ENCODE measurements around the gene LRRC27. TPM values are rescaled to one million over a fixed set of nuclear protein-coding genes. Genes with fewer than 3 reads are reported as not detected.

Gene LRRC27
- polyA plus RNA-seq, 2 of the 4 experiments (the other 2 are of a cell fraction) = 6.5 to 6.9 TPM

DNA sequence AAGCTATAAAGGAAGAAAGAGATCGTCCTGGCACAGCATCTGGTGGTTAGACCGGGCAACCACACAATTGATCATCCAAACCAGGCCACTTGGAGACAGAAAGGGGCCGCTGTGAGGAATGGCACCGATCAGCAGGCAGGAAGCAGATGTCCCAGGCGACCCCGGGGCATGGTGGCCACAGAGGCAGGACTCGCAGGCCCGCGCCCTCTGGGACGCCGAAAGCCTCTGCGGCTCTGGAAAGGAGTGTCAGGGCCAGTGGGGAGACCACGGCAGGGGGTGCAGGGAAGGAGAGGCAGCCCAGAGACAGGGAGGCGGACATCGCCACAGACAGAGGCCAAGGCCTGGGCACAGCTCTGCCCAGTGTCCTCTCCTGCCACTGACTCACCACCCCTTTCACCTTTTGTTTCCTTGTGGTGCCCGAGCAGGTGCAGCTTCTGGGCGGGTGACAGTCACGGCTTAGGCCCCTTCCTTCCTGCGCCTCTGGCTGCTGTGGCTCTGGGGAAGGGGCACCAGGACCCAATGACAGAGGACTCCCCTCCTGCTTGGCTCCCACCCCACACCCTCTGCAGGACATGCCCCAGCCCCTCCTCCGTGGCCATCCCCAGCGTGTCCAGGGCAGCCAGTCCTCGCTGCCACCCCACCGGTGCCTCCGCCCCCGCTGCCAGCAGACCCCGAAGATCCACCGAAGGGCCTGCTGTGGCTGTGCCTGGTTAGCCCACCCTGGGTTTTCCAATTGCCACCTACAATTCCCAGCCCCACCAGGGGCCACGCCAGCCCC is 35.1 kb upstream of the LRRC27 start:
- ChIA-PET POLR2A (no interaction called here), CTCF (interaction anchor here (1.1 to 1.3 kb wide), 2 partner anchors 73 to 154 kb away, joined by 3 to 4 read pairs; no protein-coding TSS in a partner anchor)
- no peak for DNase-seq (ENCODE audit: low read depth in 1 of 2, low spot score in 1 of 2)
- TF ChIP-seq, protein P1, sequence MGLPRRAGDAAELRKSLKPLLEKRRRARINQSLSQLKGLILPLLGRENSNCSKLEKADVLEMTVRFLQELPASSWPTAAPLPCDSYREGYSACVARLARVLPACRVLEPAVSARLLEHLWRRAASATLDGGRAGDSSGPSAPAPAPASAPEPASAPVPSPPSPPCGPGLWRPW (IDR thresholded peaks at IDR 0.05) = no peak
- TF ChIP-seq, protein P2, sequence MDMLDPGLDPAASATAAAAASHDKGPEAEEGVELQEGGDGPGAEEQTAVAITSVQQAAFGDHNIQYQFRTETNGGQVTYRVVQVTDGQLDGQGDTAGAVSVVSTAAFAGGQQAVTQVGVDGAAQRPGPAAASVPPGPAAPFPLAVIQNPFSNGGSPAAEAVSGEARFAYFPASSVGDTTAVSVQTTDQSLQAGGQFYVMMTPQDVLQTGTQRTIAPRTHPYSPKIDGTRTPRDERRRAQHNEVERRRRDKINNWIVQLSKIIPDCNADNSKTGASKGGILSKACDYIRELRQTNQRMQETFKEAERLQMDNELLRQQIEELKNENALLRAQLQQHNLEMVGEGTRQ (IDR thresholded peaks at IDR 0.05) = no peak
- TF ChIP-seq ESRRA (IDR thresholded peaks at IDR 0.05; ENCODE audit: borderline replicate concordance, low read length) (no peak), HOXB5 (CRISPR knock-in tag; IDR thresholded peaks at IDR 0.05) (no peak)
- TF ChIP-seq, protein P3, sequence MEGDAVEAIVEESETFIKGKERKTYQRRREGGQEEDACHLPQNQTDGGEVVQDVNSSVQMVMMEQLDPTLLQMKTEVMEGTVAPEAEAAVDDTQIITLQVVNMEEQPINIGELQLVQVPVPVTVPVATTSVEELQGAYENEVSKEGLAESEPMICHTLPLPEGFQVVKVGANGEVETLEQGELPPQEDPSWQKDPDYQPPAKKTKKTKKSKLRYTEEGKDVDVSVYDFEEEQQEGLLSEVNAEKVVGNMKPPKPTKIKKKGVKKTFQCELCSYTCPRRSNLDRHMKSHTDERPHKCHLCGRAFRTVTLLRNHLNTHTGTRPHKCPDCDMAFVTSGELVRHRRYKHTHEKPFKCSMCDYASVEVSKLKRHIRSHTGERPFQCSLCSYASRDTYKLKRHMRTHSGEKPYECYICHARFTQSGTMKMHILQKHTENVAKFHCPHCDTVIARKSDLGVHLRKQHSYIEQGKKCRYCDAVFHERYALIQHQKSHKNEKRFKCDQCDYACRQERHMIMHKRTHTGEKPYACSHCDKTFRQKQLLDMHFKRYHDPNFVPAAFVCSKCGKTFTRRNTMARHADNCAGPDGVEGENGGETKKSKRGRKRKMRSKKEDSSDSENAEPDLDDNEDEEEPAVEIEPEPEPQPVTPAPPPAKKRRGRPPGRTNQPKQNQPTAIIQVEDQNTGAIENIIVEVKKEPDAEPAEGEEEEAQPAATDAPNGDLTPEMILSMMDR (IDR thresholded peaks at IDR 0.05) = no peak
- Histone ChIP-seq H3K27ac (no peak overlapping the region), H3K4me3 (no peak overlapping the region), H3K4me2 (no peak overlapping the region), H3K9me3 (no peaks in the 10 kb centered on the region), H3K4me1 (no peaks in the 10 kb centered on the region)
- FAIRE-seq = no peak
- no peak for ATAC-seq
- WGBS (ENCODE audit: missing lambda C conversion rate) = 87% methylated on average over 27 of the region's 28 CpGs

DNA sequence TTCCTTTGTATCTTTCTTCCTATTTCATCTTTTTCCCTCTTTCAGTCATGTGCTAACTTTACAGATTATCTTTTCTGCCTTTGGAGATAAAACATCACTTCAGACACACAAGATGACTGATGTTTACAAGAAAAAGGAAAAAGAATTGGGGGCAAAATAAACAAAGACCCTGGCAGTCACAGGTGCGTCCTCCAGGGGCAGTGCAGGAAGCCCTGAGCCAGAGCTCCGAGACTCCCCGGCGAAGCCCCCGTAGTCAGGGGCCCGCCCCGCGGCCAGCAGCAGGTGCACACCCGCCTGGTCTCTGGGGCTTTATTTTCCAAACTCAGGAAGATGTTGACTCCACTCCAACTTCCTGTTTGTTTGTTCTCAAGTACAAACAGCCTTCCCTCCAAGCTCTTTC is 34.5 kb upstream of the LRRC27 start:
- H3K9me3 ChIP-seq = no peaks in the 10 kb centered on the region
- no peak for DNase-seq (ENCODE audit: low read depth in 1 of 2, low spot score in 1 of 2)
- no peak overlapping the region for H3K4me3 ChIP-seq
- ChIA-PET POLR2A (no interaction called here), CTCF (interaction anchor here (1.3 to 2.4 kb wide), 2 partner anchors 56 to 155 kb away, joined by 4 to 9 read pairs; no protein-coding TSS in a partner anchor)
- no peak for TF ChIP-seq ESRRA (IDR thresholded peaks at IDR 0.05; ENCODE audit: borderline replicate concordance, low read length)
- TF ChIP-seq, protein P2 (IDR thresholded peaks at IDR 0.05) = no peak
- no peaks in the 10 kb centered on the region for H3K4me1 ChIP-seq
- no peak overlapping the region for H3K27ac ChIP-seq
- WGBS (ENCODE audit: missing lambda C conversion rate) = 88% methylated on average over 9 of the region's 9 CpGs
- no peak overlapping the region for H3K4me2 ChIP-seq
- ATAC-seq = no peak
- no peak for FAIRE-seq

DNA sequence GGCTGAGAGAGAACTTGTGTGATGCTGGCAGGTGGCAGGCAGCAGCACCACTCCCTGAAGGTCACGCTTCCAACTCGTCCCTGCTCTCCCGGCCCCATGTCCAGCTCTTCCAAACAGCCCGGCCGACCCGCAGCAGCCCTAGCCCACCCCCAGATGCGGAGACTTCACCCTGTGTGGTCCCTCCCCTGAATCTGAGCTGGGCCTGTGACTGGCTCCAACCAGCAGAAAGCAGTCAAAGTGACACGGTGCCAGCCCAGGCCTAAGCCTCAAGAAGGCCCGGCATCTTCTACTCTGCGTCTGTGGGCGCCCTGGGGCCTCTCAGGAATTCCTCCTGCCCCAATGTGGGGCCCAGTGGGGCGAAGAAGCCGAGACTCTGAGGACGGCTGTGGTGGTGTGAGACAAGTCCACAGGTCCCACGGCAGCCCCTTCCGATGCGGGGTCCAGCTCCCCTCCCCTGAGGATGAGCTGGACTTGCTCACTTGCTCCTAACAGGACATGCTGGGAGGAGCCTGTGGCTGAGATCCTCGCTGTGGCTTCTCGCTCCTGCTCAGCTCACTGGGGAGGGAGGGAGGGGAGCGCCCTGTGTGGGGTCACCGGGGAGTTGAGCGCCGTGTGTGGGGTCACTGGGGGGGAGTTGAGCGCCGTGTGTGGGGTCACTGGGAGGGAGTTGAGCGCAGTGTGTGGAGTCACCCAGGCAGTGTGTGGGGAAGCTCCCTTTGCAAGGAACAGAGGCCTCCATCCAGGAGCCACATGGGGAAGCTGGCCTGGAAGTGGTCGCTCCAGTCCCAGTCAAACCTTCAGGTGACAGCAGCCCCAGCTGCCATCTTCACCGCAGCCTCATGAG is 33.7 kb upstream of the LRRC27 start:
- Histone ChIP-seq H3K4me1 (no peaks in the 10 kb centered on the region), H3K9me3 (no peaks in the 10 kb centered on the region), H3K4me3 (no peak overlapping the region), H3K4me2 (no peak overlapping the region), H3K27ac (no peak overlapping the region)
- ATAC-seq (peak in 1 of 2 experiments; percentile 28; a peak in 2 of 6 replicates), FAIRE-seq (no peak), DNase-seq (ENCODE audit: low read depth in 1 of 2, low spot score in 1 of 2) (no peak)
- CTCF ChIA-PET = interaction anchor here (0.6 to 2.4 kb wide), 7 partner anchors 22 to 155 kb away, joined by 3 to 9 read pairs (median 4); no protein-coding TSS in a partner anchor
- POLR2A ChIA-PET = no interaction called here
- TF ChIP-seq, protein P4, sequence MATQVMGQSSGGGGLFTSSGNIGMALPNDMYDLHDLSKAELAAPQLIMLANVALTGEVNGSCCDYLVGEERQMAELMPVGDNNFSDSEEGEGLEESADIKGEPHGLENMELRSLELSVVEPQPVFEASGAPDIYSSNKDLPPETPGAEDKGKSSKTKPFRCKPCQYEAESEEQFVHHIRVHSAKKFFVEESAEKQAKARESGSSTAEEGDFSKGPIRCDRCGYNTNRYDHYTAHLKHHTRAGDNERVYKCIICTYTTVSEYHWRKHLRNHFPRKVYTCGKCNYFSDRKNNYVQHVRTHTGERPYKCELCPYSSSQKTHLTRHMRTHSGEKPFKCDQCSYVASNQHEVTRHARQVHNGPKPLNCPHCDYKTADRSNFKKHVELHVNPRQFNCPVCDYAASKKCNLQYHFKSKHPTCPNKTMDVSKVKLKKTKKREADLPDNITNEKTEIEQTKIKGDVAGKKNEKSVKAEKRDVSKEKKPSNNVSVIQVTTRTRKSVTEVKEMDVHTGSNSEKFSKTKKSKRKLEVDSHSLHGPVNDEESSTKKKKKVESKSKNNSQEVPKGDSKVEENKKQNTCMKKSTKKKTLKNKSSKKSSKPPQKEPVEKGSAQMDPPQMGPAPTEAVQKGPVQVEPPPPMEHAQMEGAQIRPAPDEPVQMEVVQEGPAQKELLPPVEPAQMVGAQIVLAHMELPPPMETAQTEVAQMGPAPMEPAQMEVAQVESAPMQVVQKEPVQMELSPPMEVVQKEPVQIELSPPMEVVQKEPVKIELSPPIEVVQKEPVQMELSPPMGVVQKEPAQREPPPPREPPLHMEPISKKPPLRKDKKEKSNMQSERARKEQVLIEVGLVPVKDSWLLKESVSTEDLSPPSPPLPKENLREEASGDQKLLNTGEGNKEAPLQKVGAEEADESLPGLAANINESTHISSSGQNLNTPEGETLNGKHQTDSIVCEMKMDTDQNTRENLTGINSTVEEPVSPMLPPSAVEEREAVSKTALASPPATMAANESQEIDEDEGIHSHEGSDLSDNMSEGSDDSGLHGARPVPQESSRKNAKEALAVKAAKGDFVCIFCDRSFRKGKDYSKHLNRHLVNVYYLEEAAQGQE (IDR thresholded peaks at IDR 0.05) = no peak
- TF ChIP-seq FOXS1 (CRISPR knock-in tag; IDR thresholded peaks at IDR 0.05) (no peak), MYC (IDR thresholded peaks at IDR 0.05; ENCODE audit: borderline replicate concordance, low read length) (no peak), CEBPB (IDR thresholded peaks at IDR 0.05) (no peak), NPAS2 (CRISPR knock-in tag; IDR thresholded peaks at IDR 0.05; ENCODE audit: borderline replicate concordance) (no peak), PHF8 (IDR thresholded peaks at IDR 0.05; ENCODE audit: borderline replicate concordance, low read depth) (no peak), KDM5A (IDR thresholded peaks at IDR 0.05) (no peak), HOXB13 (CRISPR knock-in tag; IDR thresholded peaks at IDR 0.05; ENCODE audit: low read depth) (no peak), CBX2 (IDR thresholded peaks at IDR 0.05; ENCODE audit: borderline replicate concordance, low read depth) (no peak), FOSB (CRISPR knock-in tag; IDR thresholded peaks at IDR 0.05) (no peak)
- TF ChIP-seq, protein P5, sequence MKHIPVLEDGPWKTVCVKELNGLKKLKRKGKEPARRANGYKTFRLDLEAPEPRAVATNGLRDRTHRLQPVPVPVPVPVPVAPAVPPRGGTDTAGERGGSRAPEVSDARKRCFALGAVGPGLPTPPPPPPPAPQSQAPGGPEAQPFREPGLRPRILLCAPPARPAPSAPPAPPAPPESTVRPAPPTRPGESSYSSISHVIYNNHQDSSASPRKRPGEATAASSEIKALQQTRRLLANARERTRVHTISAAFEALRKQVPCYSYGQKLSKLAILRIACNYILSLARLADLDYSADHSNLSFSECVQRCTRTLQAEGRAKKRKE (CRISPR knock-in tag; IDR thresholded peaks at IDR 0.05; ENCODE audit: low read depth) = no peak
- WGBS (ENCODE audit: missing lambda C conversion rate) = 83% methylated on average over 19 of the region's 28 CpGs
